Ramos (cell line): ENCODE measurements around the gene APRT.
"Not testable (repeated sequence)": the region's sequence is repeated elsewhere in the genome, so short reads cannot be mapped to it uniquely, and the experiment has no call there.

Experiments
- in situ Hi-C: fragments of 300-500 bp; cut with MboI; formaldehyde crosslinking; loops from one replicate; pipeline ENCODE4 v1.14.3; 2022; ENCODE audit warnings: low sequenced_read_pairs; ENCODE audit not compliant: unreplicated experiment

Gene APRT

DNA sequence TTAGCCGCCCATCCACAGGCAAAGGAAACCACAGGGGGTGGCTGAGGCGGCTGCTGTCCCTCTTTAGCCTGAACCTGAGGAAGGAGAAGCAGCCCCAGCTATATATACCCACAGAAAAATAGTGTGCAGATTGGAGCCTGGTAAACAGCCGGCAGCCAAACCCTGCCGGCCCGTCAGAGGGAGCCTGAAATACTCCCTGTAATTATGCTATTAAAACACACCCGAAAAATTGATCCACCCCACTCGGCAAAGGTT lies 33.5 kb downstream of the APRT start:
- in situ Hi-C loops = no loop called here

DNA sequence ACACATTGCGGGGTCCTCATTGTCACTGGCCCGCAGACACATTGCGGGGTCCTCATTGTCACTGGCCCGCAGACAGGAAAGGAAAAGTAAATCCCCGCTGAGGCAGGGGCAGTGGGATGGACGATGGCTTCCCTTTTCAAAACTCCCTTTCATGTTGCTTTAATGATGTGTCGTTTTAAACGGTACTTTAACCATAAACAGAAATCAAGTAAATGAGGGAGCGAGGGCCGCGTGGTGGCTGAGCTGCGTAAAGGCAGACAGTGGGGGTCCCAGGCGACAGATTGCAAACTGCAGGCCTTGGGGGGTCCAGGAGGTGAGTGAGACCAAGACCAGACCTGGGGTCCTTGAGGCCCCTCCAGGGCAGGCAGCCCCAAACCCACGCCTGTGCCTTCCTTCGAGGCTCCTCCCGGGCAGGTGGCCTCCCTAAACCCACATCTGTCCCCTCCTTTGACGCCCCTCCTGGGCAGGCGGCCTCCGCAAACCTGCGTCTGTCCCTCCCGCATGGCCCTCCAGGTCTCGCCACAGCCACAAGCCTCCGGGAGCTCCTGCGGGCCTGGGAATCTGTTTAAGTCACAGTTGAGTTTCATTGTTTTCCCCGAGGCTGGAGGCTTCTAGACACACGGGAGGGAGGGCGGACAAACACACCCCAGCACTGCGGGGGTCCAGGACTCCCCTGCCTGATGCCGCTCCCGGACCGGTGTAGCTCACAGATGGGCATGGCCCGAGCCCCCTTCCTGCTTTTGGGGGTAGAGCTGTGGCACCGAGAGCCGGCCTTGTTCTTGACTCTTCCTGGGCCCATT lies 34.1 kb downstream of the APRT start:
- in situ Hi-C loops = no loop called here

DNA sequence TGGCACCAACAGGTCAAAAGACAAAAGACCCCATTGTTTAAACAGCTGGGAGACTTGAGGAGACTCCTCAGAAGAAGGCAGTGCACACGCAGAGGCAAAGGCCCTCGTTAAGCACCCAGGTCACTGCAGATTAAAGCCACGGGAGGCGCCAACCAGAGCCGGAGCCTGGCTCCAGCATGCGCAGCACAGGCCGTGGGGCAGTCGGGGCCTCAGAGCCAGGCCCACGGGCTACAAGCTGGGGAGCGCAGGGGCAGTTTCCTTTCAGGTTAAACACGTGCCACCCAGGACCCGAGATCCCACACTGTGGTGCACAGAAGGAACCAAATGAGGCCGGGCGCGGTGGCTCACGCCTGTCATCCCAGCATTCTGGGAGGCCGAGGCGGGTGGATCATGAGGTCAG lies 35.9 kb downstream of the APRT start:
- in situ Hi-C loops = no loop called here

DNA sequence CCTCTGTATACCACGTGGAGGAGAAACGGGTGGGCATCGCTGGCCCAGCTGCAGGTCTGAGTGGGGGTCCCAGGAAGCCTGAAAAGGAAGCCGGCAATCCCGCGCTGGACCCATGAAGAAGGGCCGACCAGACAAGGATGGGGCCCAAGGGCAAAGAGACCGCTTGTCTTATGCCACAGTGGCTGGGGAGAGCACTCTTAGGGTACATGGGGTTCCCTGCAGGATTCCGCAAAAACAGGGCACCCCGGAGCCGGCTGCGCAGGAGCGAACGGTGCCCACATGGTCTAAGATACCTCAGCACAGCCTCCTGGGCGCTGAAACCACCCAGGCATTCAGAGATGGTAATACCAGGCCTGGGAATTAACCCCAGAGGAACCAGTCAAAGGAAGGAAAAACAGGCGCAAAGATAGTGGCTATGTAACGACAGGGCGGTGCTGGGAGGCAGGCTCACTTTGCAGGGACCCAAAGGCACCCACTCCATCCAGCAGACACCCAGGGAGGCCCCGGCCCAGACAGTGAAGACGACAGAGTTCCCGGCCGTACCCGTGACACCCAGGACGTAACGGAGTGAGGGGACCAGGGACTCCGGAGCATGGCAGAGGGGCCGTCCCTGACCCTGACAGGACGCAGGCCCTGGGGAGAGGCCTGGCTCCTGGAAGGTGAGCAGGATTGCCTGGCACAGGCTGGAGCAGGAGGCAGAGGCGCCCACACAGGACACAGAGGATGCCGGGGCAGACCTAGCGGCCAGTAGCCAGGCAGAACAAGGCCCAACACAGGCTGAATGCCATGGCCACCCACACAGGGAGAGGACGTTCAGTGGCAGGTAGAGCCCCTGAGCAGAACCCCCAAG lies 37.0 kb downstream of the APRT start:
- in situ Hi-C loops = no loop called here

DNA sequence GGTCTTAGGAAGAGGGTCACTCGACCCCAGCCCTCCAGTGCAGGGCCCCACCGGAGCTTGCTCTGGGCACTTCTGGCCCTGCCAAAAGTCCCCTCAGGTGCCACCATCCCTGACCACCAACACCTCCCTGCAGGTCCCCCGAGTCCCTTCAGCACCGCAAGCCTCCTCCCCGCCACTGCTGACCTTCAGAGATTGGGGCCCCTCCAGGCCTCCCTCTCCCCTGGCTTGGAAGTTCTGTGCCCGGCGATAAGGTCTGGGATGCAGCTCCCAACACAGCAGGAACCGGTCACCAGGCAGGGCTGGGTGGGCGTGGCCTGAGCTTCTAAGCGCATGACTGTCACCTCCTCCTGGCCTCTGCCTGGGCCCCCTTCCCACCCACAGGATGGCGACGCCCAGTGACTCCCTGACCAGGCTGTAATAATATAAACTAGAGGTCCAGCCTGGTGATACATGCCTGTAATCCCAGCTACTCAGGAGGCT lies 37.9 kb downstream of the APRT start:
- in situ Hi-C loops = no loop called here

DNA sequence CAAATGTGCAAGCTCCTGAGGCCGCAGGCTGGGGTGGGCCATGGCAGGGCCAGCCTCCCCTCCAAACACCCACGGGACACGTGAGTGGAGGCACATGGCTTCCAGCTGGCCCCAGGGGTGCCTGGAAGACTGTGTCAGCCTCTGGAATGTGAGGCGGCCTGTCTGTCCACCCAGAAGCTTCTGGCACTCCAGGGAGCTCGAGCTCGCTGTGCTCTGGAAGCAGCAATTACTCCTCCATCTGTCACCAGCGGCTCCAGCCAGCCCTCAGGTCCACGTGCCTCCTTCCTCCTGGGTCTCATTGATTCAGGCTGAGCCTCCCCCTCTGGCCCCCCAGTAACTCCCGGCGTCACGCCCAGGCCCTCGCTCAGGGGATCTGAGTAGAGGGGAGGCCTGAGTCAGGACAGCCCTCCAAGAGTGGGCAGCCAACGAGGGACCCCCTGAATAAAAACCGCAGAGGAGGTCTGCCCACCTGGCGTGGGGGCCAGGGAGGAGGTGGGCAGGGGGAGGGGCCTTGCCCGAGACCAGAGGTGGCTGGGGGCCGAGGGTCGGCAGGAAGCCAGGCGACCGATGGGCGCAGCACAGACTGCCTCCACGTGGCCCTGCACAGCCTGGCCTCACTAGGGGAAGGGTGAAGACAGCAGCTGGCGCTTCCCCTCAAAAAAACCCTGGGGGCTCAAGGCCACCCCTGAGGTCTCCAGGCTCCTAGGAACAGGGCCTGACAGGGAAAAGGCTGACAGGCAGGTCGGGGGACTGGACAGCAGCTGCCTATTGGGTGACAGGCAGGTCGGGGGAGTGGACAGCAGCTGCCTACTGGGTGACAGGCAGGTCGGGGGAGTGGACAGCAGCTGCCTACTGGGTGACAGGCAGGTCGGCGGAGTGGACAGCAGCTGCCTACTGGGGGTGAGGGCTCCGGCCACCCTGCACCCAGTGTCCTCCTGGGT lies 38.6 kb downstream of the APRT start:
- in situ Hi-C loops = no loop called here

DNA sequence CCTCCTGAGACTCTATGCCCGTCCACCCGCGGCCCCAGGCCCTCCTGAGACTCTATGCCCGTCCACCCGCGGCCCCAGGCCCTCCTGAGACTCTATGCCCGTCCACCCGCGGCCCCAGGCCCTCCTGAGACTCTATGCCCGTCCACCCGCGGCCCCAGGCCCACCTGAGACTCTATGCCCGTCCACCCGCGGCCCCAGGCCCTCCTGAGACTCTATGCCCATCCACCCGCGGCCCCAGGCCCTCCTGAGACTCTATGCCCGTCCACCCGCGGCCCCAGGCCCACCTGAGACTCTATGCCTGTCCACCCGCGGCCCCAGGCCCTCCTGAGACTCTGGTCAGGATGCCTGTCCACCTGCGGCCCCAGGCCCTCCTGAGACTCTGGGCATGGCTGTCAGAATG lies 39.9 kb downstream of the APRT start:
- in situ Hi-C loops = not testable (repeated sequence)

DNA sequence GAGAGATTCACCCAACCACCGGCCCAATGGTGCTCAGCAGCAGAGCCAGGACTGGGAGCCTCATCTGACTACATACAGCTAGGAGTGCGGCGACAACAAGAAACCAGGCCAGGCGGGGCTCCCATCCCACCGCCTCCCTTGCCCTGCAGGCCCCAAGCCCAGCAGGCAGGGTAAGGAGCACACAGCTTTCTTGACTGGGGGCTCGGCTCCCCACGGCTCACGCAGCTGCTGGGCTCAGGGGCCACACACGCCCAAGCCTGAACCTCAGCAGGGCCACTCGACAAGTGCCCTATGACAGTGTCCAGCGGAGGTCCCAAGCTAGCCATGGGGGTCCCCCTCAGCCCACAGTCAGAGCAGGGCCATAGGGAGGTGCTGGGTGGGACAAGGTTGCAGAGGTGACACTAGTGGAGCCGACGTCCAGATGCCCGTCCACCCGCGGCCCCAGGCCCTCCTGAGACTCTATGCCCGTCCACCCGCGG lies 40.4 kb downstream of the APRT start:
- in situ Hi-C loops = no loop called here

DNA sequence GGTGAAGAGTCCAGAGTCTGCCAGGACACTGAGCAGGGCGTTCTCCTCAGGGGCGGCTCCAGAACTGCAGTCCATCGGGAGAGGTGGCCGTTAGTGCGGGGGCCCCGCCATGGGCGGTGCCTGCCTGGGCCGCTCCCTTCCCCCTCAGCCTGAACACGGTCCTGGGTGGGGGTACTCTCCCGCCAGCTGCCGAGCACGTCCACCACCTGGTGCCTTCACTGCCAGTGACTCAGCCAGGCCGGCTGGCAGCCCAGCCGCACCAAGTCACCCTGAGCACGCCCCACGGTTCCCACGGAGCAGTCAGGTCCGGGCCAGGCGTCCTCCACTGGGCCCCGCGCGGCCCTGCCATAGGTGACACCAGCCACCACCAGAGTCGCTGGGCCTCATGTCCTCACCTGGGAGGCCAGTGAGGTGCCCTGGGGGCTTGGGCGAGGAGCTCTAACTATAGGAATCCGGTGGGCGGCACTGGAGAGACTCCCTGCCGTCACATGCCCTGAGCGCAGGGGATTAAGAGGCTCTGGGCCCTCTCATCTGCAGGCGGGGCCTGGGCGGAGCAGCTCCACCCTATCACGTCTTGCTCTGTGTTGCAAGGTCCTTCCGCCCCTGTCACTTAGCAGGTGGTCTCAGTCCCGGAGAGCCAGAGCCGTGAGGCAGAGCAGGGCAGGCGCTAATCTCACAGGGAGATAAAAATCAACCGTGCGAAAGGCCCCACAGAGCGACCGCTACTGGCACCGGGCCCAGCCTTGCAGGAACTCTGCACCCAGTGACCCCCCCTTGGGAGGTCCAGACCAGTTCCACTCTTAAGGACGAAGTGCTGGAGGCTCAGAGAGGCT lies 41.1 kb downstream of the APRT start:
- in situ Hi-C loops = no loop called here

DNA sequence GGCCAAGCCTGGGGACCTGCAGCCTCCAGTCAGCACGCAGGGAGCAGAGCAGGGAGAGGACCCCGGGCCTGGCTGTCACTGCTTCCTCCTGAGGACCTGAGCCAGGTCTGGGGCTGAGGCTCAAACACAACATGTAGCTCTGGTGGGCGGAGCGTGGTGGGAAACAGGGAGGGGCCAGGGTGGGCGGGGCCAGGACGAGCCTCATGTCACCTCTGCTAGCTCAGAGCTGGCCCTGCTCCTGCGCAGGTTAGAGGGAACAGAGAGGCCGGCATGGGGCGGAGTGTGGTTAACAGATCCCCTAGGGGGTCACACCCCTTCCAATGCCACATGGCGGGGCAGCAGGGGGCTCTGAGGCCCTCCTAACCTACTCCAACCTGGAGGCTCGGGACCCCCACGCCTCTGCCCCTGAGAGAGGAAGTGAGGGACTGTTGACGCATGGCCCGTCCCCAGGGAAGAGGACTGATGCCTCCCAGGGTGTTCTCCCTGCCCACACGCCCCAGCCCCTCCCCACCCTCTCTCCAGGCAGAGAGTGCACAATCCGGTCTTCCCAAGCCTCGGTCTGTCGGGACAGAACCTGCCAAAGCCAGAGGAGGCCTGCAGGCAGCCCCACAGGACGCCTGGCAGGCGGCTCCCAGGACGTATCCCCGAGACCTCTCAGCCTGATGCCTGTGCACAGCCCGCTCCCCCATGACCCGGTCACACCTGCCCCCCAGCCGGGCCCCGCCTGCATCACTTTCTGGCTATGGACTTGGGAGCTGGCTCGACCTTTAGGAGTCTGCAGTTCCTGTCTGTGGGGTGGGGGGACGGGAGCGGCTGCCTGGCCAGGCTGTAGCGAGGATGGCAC lies 41.9 kb downstream of the APRT start:
- in situ Hi-C loops = no loop called here

DNA sequence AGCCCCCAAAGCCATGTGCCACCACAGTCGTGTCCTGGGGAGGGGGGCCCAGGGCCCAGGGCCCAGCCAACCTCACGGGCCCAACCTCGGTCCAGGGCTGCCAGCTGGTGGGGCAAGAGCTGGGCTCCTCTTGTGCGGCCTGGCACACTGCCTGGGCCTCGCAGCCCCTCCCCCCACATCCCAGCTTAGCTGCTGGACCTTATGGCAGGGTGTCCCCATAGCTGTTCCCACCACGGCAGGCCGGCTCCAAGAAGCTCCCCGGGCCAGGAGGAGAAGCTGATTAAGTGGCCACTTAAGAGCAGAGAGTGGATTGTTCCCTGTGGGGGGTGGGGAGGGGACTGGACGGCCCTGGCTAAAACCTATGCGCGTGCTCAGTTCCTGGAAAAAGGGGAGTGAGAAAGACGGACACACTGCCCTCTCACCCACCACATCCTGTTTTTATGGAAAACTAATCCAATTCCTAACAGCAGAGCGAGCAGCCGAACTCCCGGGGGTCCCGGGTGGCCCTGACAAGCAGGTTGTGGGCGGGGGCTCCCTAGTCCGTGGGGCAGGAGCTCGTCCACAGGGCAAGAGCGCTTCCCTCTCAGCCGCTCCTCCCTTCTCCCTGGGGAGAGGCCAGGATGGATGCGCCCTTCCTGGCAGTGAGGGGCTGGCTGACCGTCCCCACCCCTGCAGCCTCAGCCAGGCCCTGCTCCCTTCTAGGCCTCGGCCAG lies 43.5 kb downstream of the APRT start:
- in situ Hi-C loops = no loop called here

DNA sequence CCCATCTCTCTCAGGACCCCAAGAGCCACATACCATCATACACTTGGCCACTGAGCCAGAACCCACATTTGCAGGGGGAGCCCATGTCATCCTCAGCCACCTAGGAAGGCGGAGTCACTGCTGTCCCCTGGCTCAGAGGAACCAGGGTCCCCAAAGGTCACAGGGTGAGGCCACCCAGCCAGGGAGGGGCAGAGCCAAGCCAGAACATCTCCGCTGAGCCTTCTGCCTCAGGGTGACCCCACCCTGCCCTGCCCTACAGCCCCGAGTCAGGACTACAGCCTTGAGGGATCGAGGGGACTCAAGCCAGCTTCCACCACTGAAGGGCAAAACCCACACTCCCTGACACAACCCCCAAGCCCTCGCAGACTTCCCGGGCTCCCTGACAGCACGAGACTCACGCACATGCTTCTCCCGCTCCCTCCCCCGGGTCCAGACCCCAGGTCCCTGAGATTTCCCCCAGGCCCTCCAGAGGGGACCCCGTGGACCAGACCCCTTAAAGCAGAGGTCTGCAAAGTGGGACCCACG lies 44.1 kb downstream of the APRT start:
- in situ Hi-C loops = no loop called here

DNA sequence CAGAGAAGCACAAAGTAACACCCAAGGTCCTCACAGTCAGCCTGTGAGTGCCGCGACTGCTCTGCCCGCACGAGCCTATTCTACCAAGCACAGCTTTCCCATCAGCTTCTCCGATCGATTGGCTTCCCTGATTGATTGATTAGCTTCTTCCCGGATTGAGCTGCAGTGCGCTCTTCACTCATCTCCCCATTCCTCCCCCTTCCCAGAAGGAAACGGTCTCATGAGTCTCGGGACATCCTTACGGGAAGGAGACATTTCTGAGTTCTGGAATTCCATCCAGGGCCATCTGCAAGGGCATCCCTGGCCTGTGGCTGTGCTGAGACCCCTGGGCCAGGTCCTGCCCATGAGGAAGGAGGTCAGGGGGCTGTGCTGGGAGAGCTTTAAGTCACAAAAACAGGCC lies 44.8 kb downstream of the APRT start:
- in situ Hi-C loops = no loop called here

DNA sequence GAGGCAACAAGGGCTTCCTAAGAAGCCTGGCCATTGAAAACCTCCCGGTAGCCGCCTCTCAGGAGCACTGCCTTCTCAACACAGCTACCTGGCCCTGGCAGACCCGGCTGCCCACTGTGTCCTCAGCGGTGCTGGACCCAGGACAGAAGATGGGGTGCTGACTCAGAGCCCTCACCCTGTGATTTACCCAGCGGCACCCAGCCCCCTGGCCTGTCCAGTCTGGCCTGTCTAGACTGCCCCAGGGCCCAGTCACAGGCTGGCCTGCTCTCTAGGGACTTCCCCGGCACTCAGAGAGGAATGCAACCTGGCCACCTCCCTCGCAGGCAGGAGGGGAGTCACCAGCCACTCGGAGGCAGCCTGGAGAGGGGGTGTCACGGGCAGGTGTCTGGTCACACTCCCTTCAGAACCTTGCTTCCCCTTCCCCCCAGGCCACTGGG lies 46.8 kb downstream of the APRT start:
- in situ Hi-C loops = no loop called here

DNA sequence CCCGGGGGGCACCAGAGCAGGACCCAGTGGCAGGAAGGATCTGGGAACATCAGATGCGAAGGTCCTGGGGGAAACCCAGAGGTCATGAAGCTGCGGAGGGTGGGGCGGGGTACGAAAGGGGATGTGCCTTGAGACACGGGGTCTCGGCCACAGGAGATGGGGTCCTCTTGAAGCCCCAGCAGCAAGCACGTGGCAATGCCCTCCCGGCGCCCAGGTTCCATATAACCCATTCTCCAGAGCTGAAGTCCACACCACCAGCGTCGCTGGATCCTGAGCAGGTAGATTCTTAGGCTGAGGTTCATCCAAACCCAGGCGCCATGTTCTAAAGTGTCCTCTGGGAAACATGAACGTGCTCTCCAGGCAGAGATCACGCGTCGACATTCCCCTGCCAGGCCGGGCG lies 47.6 kb downstream of the APRT start:
- in situ Hi-C loops = no loop called here

DNA sequence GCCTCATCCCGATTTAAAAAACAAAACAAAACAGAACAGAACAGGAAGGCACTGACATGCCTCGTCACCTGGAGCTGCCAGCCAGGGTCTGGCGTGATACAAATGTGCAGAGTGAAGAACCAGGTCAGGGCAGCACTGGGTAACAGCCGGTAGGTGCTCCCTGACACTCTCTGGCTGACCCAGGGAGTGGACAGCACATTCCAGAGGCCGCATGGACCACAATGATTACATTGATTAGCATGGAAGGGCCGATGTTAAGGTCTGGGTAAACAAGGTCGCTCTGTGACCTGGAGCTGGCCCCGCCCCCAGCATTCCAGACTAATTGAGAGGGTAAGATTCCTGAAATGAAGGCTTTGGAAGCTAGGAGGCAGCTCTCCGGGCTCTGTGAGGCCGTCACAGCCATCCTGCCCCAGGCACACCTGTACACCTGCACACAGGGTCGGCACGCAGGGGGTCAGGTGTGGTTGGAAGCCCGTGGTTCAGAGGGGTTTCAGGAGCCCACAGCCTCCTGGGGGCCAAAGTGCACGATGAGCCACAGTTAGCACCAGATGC lies 48.1 kb downstream of the APRT start:
- in situ Hi-C loops = no loop called here

DNA sequence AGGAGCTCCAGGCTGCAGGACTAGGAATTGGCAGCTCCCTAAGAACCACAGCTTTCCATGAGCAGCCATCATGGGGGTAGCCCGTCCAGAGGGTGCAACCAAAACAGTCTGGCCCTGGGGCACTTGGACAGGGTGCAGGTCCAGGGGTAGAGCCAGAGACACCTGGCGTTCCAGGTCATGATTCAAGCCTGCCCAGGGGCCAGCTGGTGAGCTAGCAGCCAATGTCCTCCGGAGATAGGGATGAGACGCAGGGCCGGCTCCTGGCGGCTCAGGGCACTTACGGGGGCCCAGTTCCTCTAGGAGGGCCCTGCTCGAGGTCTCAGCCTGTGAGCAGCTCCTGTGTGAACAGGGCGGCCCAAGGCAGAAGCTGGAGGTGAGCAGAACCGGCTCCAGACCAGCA lies 48.8 kb downstream of the APRT start:
- in situ Hi-C loops = no loop called here
